Keratinocyte (primary cell): Measurements from ENCODE around the gene MSANTD2.

Source experiments
- EZH2 ChIP-seq: IDR thresholded peaks from one replicate; pipeline ENCODE4 v1.6.1; 2012; ENCODE audit warnings: inconsistent platforms, mild to moderate bottlenecking, low read length, moderate library complexity
- TF ChIP-seq, protein P1 (sequence below), 3 experiments: IDR thresholded peaks in 1 of 3; conservative IDR thresholded peaks in 1 of 3; optimal IDR thresholded peaks in 1 of 3; 2 replicates in 2 of 3; 3 replicates in 1 of 3; pipeline versions ENCODE3 to v1.5.1; 2011; ENCODE audit warnings: low read length in 3 of 3, mild to moderate bottlenecking in 3 of 3, moderate library complexity in 2 of 3, control low read depth in 1 of 3, inconsistent platforms in 1 of 3; ENCODE audit not compliant: insufficient read depth in 2 of 3; ENCODE audit errors: extremely low read depth in 1 of 3

- TF ChIP-seq, protein P1, sequence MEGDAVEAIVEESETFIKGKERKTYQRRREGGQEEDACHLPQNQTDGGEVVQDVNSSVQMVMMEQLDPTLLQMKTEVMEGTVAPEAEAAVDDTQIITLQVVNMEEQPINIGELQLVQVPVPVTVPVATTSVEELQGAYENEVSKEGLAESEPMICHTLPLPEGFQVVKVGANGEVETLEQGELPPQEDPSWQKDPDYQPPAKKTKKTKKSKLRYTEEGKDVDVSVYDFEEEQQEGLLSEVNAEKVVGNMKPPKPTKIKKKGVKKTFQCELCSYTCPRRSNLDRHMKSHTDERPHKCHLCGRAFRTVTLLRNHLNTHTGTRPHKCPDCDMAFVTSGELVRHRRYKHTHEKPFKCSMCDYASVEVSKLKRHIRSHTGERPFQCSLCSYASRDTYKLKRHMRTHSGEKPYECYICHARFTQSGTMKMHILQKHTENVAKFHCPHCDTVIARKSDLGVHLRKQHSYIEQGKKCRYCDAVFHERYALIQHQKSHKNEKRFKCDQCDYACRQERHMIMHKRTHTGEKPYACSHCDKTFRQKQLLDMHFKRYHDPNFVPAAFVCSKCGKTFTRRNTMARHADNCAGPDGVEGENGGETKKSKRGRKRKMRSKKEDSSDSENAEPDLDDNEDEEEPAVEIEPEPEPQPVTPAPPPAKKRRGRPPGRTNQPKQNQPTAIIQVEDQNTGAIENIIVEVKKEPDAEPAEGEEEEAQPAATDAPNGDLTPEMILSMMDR (optimal IDR thresholded peaks at IDR 0.05 in 1 of 3, IDR thresholded peaks at IDR 0.05 in 1 of 3, conservative IDR thresholded peaks at IDR 0.05 in 1 of 3; ENCODE audit: extremely low read depth in 1 of 3, insufficient read depth in 2 of 3, low read length in 3 of 3): no peak
- TF ChIP-seq EZH2: peak; percentile 93
Measured at GRCh38 chr11:124839972-124840621, 39.9 kb upstream of the MSANTD2 start.
